ENCODE measurements around the gene DCAF16. TPM values are rescaled to one million over a fixed set of nuclear protein-coding genes. Genes with fewer than 3 reads are reported as not detected.

Gene DCAF16
- total and polyA plus RNA-seq, 2 donors (not counting 1 experiment from before 2014, with no cell fraction given) = 18.2 to 68.1 TPM

GRCh38 chr4:17859793-17860406 lies 49.3 kb upstream of the DCAF16 start:
- H3K36me3 ChIP-seq (replicated peaks in 1 of 2; ENCODE audit: control extremely low read depth in 1 of 2, control insufficient read depth in 1 of 2, extremely low read depth in 1 of 2, insufficient read depth in 2 of 2, low read length in 1 of 2) = no peaks in the 10 kb centered on the region
- intact Hi-C loops (cut with micrococcal nuclease) = no loop called here
- ATAC-seq (ENCODE audit: low read depth) (no peak), DNase-seq (no peak)
- H3K9me3 ChIP-seq (ENCODE audit: control extremely low read depth in 1 of 3, control insufficient read depth in 2 of 3, insufficient read depth in 1 of 3, low read length in 2 of 3) = peaks cover 0 to 17% (median 0%) of the 10 kb centered on the region in 3 donors
- H2AFZ ChIP-seq (ENCODE audit: insufficient read depth, low read depth, low read length, poor library complexity, severe bottlenecking) = no peak overlapping the region
- Mint-ChIP-seq H3K9me3 (ENCODE audit: insufficient read depth) (peaks cover 16% of the 10 kb centered on the region), H3K27ac (no peak overlapping the region), H3K4me3 (no peak overlapping the region), H3K27me3 (no peaks in the 10 kb centered on the region), H3K4me1 (no peaks in the 10 kb centered on the region)
- no peak overlapping the region for H3K4me2 ChIP-seq (replicated peaks; ENCODE audit: low read depth, low read length, poor library complexity, severe bottlenecking)
- CTCF ChIA-PET = no interaction called here
- POLR2A ChIA-PET = no interaction called here
- TF ChIP-seq EZH2 (IDR thresholded peaks at IDR 0.05; ENCODE audit: borderline replicate concordance, insufficient read depth, low read depth, low read length, poor library complexity, severe bottlenecking) (no peak), CTCF (IDR thresholded peaks at IDR 0.05) (no peak)
- no peaks in the 10 kb centered on the region for H3K79me2 ChIP-seq (ENCODE audit: control insufficient read depth, insufficient read depth, low read length)
- H3K9ac ChIP-seq (ENCODE audit: low read length) = no peak overlapping the region
- no peak overlapping the region for H3K27ac ChIP-seq (ENCODE audit: low read length in 2 of 2)
- no peaks in the 10 kb centered on the region for H3K27me3 ChIP-seq (replicated peaks in 1 of 4; ENCODE audit: control extremely low read depth in 1 of 4, control insufficient read depth in 3 of 4, insufficient read depth in 4 of 4, low read length in 3 of 4)
- no peak overlapping the region for H3K4me3 ChIP-seq (ENCODE audit: control extremely low read depth in 1 of 5, extremely low read depth in 1 of 5, insufficient read depth in 1 of 5, low read depth in 2 of 5, low read length in 4 of 5)
- WGBS (ENCODE audit: insufficient coverage) = 100% methylated on average over 4 of the region's 5 CpGs
- H3K4me1 ChIP-seq (ENCODE audit: control insufficient read depth in 2 of 2, insufficient read depth in 2 of 2, low read length in 2 of 2) = no peaks in the 10 kb centered on the region
- no peaks in the 10 kb centered on the region for H4K20me1 ChIP-seq (ENCODE audit: control insufficient read depth, insufficient read depth, low read length, poor library complexity, severe bottlenecking)

DNA sequence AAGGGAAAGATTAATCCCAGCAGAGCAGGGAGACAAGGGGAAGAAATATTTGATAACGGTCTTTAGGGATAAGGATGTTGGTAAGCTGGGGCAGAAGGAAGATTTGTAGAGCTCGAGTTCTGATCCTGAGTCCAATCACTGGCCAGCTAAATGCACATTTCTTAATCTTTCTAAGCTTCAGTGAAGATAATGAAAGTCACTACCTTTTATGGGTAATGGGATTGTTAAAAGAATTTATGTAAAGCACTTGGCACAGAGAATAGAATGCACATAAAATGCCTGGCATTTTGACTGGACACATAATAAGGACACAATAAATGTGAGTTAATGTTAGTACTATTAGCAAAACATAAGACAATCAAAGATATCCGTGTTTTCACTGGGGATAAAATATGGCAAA lies 43.5 kb upstream of the DCAF16 start:
- Mint-ChIP-seq H3K27ac (no peak overlapping the region), H3K27me3 (no peaks in the 10 kb centered on the region), H3K4me3 (no peak overlapping the region), H3K4me1 (no peaks in the 10 kb centered on the region), H3K9me3 (ENCODE audit: insufficient read depth) (no peaks in the 10 kb centered on the region)
- no peak for ATAC-seq (ENCODE audit: low read depth)
- Histone ChIP-seq H3K4me3 (ENCODE audit: control extremely low read depth in 1 of 5, extremely low read depth in 1 of 5, insufficient read depth in 1 of 5, low read depth in 2 of 5, low read length in 4 of 5) (no peak overlapping the region), H4K20me1 (ENCODE audit: control insufficient read depth, insufficient read depth, low read length, poor library complexity, severe bottlenecking) (no peaks in the 10 kb centered on the region), H3K27me3 (replicated peaks in 1 of 4; ENCODE audit: control extremely low read depth in 1 of 4, control insufficient read depth in 3 of 4, insufficient read depth in 4 of 4, low read length in 3 of 4) (no peaks in the 10 kb centered on the region), H3K9ac (ENCODE audit: low read length) (no peak overlapping the region), H3K4me2 (replicated peaks; ENCODE audit: low read depth, low read length, poor library complexity, severe bottlenecking) (no peak overlapping the region), H2AFZ (ENCODE audit: insufficient read depth, low read depth, low read length, poor library complexity, severe bottlenecking) (no peak overlapping the region), H3K9me3 (ENCODE audit: control extremely low read depth in 1 of 3, control insufficient read depth in 2 of 3, insufficient read depth in 1 of 3, low read length in 2 of 3) (peaks cover 0 to 3% (median 0%) of the 10 kb centered on the region in 3 donors), H3K4me1 (ENCODE audit: control insufficient read depth in 2 of 2, insufficient read depth in 2 of 2, low read length in 2 of 2) (no peaks in the 10 kb centered on the region), H3K79me2 (ENCODE audit: control insufficient read depth, insufficient read depth, low read length) (no peaks in the 10 kb centered on the region), H3K27ac (ENCODE audit: low read length in 2 of 2) (no peak overlapping the region), H3K36me3 (replicated peaks in 1 of 2; ENCODE audit: control extremely low read depth in 1 of 2, control insufficient read depth in 1 of 2, extremely low read depth in 1 of 2, insufficient read depth in 2 of 2, low read length in 1 of 2) (no peaks in the 10 kb centered on the region)
- no peak for TF ChIP-seq CTCF (IDR thresholded peaks at IDR 0.05)
- no peak for TF ChIP-seq EZH2 (IDR thresholded peaks at IDR 0.05; ENCODE audit: borderline replicate concordance, insufficient read depth, low read depth, low read length, poor library complexity, severe bottlenecking)
- no peak for DNase-seq
- ChIA-PET CTCF (no interaction called here), POLR2A (no interaction called here)
- intact Hi-C loops (cut with micrococcal nuclease) = no loop called here
- 82% methylated on average over 2 of the region's 3 CpGs for WGBS (ENCODE audit: insufficient coverage)
